ENCODE data around the gene C8A.
A peak's percentile ranks its signal among the peaks of the same experiment; 100 is the strongest.

Gene C8A

GRCh38 chr1:56834137-56834900, 20.3 kb upstream of the C8A start:
- DNase-seq, result no peak
- intact Hi-C loops (cut with DNase I), result loop anchor here (10.0 kb wide), 1 partner anchor 1330 kb away; no protein-coding TSS in a partner anchor

- no peak for DNase-seq
- intact Hi-C loops (cut with DNase I), result loop anchor here (10.0 kb wide), 1 partner anchor 1329 kb away; no protein-coding TSS in a partner anchor
These were observed 18.9 kb upstream of the C8A start for GRCh38 chr1:56835657-56836056.

GRCh38 chr1:56836359-56836758, 18.2 kb upstream of the C8A start:
- intact Hi-C loops (cut with DNase I), result loop anchor here (10.0 kb wide), 1 partner anchor 1328 kb away; no protein-coding TSS in a partner anchor
- no peak for DNase-seq

DNA sequence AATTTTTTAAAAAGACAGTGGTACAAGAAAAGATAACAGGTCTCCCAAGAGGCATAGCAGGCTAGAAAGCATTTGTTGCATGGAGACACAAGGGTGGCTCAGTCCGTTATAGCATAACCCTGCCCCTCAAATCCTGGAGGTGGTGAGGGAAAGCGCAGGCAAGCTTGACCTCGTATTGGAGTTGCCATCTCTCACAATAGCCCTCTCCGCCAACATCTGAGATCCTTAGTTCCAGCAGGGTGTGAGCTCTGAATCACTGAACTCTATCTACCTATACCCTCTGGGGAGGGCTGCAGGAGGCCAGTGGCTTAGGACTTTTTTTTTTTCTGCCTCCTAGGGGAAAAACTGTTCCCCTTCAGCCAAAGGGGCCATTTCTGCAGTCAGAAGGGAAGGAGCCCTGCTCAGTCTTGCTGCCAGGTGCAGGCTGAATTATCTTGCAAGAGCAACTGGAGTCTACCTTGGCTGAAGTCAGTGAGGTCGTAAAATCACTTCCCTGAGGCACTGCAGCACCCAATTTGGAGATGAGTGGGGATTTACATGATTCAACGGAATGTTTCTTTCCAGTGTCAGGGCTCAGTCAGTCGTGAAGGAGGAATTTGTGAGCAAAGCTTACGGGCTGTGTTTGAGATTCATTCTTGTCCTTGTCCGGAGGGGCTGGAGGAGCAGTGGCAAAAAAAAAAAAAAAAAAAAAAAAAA, 17.2 kb upstream of the C8A start:
- no peak for DNase-seq
- intact Hi-C loops (cut with DNase I), result loop anchor here (10.0 kb wide), 1 partner anchor 1327 kb away; no protein-coding TSS in a partner anchor

GRCh38 chr1:56838759-56839158, 15.8 kb upstream of the C8A start:
- intact Hi-C loops (cut with DNase I), result loop anchor here (10.0 kb wide), 1 partner anchor 1326 kb away; no protein-coding TSS in a partner anchor
- no peak for DNase-seq

GRCh38 chr1:56843544-56843943, 11.1 kb upstream of the C8A start:
- no peak for DNase-seq
- intact Hi-C loops (cut with DNase I), result no loop called here

DNA sequence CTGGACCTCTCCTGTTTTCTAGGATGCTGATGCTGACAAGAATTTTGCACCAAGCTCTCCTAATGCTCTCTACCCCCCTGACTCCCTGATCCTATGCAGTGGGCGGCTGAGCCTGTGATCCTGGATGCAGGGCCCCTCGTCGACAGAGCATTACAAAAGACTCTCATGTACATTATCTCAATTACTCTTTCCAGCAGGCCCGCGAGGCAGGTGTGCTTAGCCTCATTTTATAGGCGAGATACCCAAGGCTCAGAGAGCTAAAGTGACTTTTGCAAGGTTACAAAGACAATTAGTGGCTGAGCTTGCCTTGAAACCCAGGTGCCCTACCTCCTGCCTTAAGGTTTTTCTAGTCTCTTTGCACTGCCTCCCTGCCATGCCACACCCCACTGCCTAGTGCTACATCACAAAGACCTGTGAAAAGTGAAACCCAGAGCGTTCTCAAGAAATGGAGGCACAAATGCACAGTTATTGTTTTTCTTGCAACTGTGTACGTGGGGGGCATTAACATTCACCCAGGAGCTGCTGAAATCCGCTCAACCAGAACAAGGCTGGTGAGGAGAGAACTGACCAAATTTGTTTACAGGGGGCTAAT, 10.0 kb upstream of the C8A start:
- intact Hi-C loops (cut with DNase I), result no loop called here

DNA sequence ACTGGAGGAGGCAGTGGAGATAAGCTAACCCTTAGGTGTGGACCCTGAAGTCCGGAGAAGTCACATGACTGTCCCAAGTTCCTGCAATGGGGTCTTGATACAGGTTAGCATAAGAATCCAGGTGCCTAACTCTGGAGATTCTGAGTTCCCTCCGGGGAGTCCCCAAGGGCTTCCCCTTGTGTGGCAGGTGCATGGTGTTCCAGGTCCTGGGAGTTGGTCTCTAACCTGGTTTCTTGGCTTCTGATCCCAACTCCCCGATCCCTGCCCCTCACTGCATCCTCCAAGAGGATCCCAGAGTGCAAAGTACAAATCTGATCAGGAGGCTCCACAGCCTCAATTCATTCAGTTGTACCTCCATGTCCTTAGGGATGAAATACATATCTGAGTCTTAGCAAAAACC, 9.3 kb upstream of the C8A start:
- DNase-seq, result no peak

More for the DNA sequence above, 10.0 kb upstream of the C8A start:
- DNase-seq, result no peak

GRCh38 chr1:56849750-56850149, 4.8 kb upstream of the C8A start:
- no peak for DNase-seq
- intact Hi-C loops (cut with DNase I), result no loop called here

More for the DNA sequence above, 9.3 kb upstream of the C8A start:
- intact Hi-C loops (cut with DNase I), result no loop called here

GRCh38 chr1:56850411-56850810, 4.2 kb upstream of the C8A start:
- intact Hi-C loops (cut with DNase I), result no loop called here
- DNase-seq, result no peak

GRCh38 chr1:56850922-56851321, 3.7 kb upstream of the C8A start:
- no peak for DNase-seq
- intact Hi-C loops (cut with DNase I), result no loop called here

DNA sequence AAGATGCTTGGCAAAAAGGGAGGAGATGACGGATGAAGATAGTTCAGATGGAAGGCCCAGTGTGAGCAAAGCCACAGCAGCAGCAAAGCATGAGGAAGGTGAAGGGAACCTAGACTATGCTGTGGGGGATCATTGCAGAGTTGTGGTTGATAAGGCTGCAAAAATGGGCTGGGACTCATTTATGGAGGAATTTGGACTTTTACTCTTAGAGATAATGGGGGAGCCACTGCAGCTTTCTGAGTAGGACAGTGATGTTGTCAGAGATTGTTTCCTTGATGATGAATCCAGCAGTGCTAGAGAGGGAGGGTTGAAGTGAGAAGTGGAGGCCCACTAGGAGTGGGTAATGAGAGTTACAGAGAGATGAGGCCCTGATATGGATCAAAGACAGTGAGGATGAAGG, 2.1 kb upstream of the C8A start:
- DNase-seq, result no peak
- intact Hi-C loops (cut with DNase I), result no loop called here

DNA sequence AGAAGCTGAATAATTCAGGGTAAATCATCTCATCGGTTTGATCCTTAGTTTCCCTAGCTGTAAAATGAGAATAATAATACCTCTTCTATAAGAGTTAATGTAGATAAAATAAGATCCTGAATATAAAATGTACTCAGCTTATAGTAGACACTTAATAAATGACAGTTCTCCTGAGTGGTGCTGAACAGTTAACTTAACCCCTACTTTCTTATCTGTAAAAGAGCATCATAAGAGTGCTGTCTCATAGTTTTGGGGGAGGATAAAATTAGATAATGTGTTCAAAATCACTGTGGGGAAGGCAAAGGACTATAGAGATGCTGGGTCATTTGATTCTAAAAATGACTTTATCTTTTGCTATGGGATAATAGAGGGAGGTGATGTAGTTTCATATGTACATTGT, 593 bp downstream of the C8A start:
- no peak for DNase-seq
- intact Hi-C loops (cut with DNase I), result no loop called here

- no peak for DNase-seq
- intact Hi-C loops (cut with DNase I), result no loop called here
These were observed 1.6 kb downstream of the C8A start for GRCh38 chr1:56856186-56856585.

DNA sequence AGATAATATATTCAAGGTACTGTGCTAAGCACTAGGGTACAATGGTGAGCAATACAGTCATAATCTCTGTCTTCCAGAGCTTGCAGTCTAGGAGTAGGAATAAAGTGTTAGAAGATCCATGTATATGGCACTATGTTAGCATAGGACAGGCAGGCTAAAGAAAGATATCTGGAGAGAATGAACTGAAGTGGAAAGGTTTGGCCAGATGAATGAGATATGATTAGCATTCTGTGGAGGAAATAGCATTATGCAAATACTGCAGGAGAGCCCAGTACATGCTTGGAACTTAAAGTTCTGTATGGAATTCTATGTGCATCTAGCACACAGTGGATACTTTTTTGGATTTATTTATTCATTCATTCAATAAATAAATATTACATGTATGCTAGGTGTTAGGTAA, 4.7 kb downstream of the C8A start:
- intact Hi-C loops (cut with DNase I), result no loop called here
- no peak for DNase-seq

GRCh38 chr1:56863265-56863992, 8.8 kb downstream of the C8A start:
- intact Hi-C loops (cut with DNase I), result no loop called here
- no peak for DNase-seq

DNA sequence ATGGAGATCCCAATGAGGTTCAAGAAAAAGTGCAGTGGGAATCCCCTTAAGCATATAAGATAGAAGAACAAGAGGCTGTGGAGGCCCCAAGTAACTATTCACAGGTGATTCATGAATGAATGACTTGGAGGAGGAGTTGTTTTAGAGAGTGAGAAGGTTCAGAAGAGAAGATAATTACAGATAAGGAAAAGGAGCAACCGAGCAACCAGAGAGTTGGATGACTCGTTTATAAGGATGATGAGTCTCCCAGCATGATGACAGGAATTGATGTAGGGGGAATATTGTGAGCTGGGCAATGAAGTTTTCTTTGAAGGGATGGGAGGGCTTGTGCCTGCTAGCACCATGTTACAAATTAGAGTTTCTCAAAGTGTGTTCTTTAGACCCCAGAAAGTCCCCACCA, 9.8 kb downstream of the C8A start:
- intact Hi-C loops (cut with DNase I), result no loop called here
- DNase-seq, result no peak

GRCh38 chr1:56866656-56867055, 12.1 kb downstream of the C8A start:
- peak in 11 of 42 donors; percentile 2 to 52 (median 13) for DNase-seq
- intact Hi-C loops (cut with DNase I), result no loop called here

- intact Hi-C loops (cut with DNase I), result no loop called here
- no peak for DNase-seq
These were observed 12.9 kb downstream of the C8A start for GRCh38 chr1:56867491-56867890.

Data from head of caudate nucleus (tissue), 42 donors.